Lower leg skin (tissue), 4 donors: ENCODE results near the gene VSTM2A. TPM values are rescaled to one million over a fixed set of nuclear protein-coding genes. Genes with fewer than 3 reads are reported as not detected.
"Not testable (repeated sequence)": the region's sequence is repeated elsewhere in the genome, so short reads cannot be mapped to it uniquely, and the experiment has no call there.

Experiments
- DNase-seq, 2 donors: peaks; one replicate each; pipeline ENCODE4 v3.0.0-alpha.2; 2019; ENCODE audit warnings: low spot score in 2 of 2
- H3K4me3 ChIP-seq: fragments of 200-600 bp; sonication (generic); 2 replicates; pipeline ENCODE4 v1.5.1; 2017; ENCODE audit warnings: mild to moderate bottlenecking, low read depth; ENCODE audit not compliant: poor library complexity, severe bottlenecking
- POLR2A ChIP-seq, 2 donors: fragments of 450-650 bp; IDR thresholded peaks; one replicate each; pipeline ENCODE4 v1.6.1; 2016 to 2017; ENCODE audit warnings: antibody characterized with exemption in 2 of 2, mild to moderate bottlenecking in 1 of 2, moderate library complexity in 1 of 2
- WGBS, 2 donors: methylation state at CpG; one replicate each; pipeline ENCODE4 v1.1.5; 2018; 5-methylcytosine and 5-hydroxymethylcytosine counted together
- intact Hi-C: fragments of 100-400 bp; cut with DNase I; formaldehyde crosslinking; loops from one replicate; pipeline ENCODE4 v1.15.0; 2023; ENCODE audit warnings: low total_unique reads
- total RNA-seq, 4 donors: library from RNA; depleted of rRNA; stranded (reverse); fragments of >200 nt; gene quantifications; one replicate each; pipeline ENCODE4 v1.1.0, GENCODE V29; 2016
- TF ChIP-seq, protein P1 (sequence below), 3 donors: fragments of 450-650 bp; IDR thresholded peaks; one replicate each; pipeline ENCODE4 v1.5.1; 2016; ENCODE audit warnings: antibody characterized with exemption in 3 of 3, mild to moderate bottlenecking in 3 of 3, moderate library complexity in 2 of 3

VSTM2A gene
- total RNA-seq, result under 1 TPM in 2 of 4 donors, not detected in 2; 0.15 to 0.62 TPM

- no peak for TF ChIP-seq POLR2A (IDR thresholded peaks at IDR 0.05)
- TF ChIP-seq, protein P1, sequence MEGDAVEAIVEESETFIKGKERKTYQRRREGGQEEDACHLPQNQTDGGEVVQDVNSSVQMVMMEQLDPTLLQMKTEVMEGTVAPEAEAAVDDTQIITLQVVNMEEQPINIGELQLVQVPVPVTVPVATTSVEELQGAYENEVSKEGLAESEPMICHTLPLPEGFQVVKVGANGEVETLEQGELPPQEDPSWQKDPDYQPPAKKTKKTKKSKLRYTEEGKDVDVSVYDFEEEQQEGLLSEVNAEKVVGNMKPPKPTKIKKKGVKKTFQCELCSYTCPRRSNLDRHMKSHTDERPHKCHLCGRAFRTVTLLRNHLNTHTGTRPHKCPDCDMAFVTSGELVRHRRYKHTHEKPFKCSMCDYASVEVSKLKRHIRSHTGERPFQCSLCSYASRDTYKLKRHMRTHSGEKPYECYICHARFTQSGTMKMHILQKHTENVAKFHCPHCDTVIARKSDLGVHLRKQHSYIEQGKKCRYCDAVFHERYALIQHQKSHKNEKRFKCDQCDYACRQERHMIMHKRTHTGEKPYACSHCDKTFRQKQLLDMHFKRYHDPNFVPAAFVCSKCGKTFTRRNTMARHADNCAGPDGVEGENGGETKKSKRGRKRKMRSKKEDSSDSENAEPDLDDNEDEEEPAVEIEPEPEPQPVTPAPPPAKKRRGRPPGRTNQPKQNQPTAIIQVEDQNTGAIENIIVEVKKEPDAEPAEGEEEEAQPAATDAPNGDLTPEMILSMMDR (IDR thresholded peaks at IDR 0.05), result no peak
- DNase-seq, result no peak
- WGBS, 2 donors, result 1 to 4% methylated on average over 48 to 60 of the region's 64 CpGs
- intact Hi-C loops, result no loop called here
- no peak within 1 kb of the TSS for H3K4me3 ChIP-seq
Observed at GRCh38 chr7:54541669-54542625, at the start of gene VSTM2A. VSTM2A (plus strand) TSS chr7:54542375; CDS start chr7:54542731, 356 bp downstream.

- 87% methylated on average over 10 to 11 of the region's 12 CpGs for WGBS, 2 donors
- intact Hi-C loops, DNase-seq, H3K4me3 ChIP-seq: not testable (repeated sequence)
Observed at GRCh38 chr7:54504531-54504930, 37.6 kb upstream of the VSTM2A start.

- no peak for TF ChIP-seq POLR2A (IDR thresholded peaks at IDR 0.05)
- TF ChIP-seq, protein P1 (IDR thresholded peaks at IDR 0.05), result no peak
- intact Hi-C loops, result no loop called here
- H3K4me3 ChIP-seq, result no peak overlapping the region
- no peak for DNase-seq
- WGBS, 2 donors, result 27 to 40% methylated on average over 1 of the region's 1 CpG
Observed at GRCh38 chr7:54529568-54529967, 12.6 kb upstream of the VSTM2A start.

DNA sequence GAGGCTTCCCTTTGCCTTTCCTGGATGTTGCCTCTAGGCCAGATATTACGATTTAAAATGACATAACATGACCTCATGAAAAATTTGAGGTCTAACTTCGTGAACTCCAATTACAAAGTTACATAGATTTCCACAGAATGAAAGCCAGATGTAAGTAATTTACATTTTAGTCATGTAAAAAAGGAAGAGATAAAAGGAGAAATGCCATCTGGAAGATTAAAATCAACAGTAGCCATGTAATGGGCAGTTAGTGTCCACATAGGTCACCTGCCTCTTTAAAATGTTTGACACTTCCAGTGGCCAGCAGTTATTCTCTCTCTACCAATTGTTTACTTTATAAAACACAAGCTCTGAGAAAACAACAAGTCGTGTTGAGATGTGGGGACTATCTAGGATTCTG is 4.1 kb upstream of the VSTM2A start:
- intact Hi-C loops, result no loop called here
- no peak for DNase-seq
- WGBS, 2 donors, result 42 to 54% methylated on average over 3 of the region's 3 CpGs
- TF ChIP-seq POLR2A (IDR thresholded peaks at IDR 0.05), result no peak
- TF ChIP-seq, protein P1 (IDR thresholded peaks at IDR 0.05), result no peak
- no peak overlapping the region for H3K4me3 ChIP-seq

GRCh38 chr7:54543051-54543488 is 895 bp downstream of the VSTM2A start:
- WGBS, 2 donors, result 8 to 9% methylated on average over 7 of the region's 7 CpGs

GRCh38 chr7:54544149-54544526 is 2.0 kb downstream of the VSTM2A start:
- DNase-seq, result no peak
- intact Hi-C loops, result no loop called here
- no peak overlapping the region for H3K4me3 ChIP-seq
- TF ChIP-seq, protein P1 (IDR thresholded peaks at IDR 0.05), result no peak
- TF ChIP-seq POLR2A (IDR thresholded peaks at IDR 0.05), result no peak
- WGBS, 2 donors, result 4 to 10% methylated on average over 3 of the region's 3 CpGs

More at GRCh38 chr7:54543051-54543488, 895 bp downstream of the VSTM2A start:
- intact Hi-C loops, result no loop called here
- DNase-seq, result no peak
- no peak overlapping the region for H3K4me3 ChIP-seq
- no peak for TF ChIP-seq POLR2A (IDR thresholded peaks at IDR 0.05)
- TF ChIP-seq, protein P1 (IDR thresholded peaks at IDR 0.05), result no peak
